Coronary artery (tissue), 2 donors: ENCODE results near the gene EPOP.
A peak's percentile ranks its signal among the peaks of the same experiment; 100 is the strongest.

Experiments
- DNase-seq: peaks from one replicate; pipeline ENCODE4 v3.0.0-alpha.2; 2017; ENCODE audit warnings: low spot score
- H3K27ac ChIP-seq, 2 donors: fragments of 200-600 bp; sonication (generic); one replicate each; pipeline ENCODE4 v1.5.1; 2016 to 2019
- H3K4me3 ChIP-seq: fragments of 200-600 bp; sonication (generic); 2 replicates; pipeline ENCODE4 v1.5.1; 2016; ENCODE audit warnings: mild to moderate bottlenecking, moderate library complexity
- CTCF ChIP-seq: fragments of 200-600 bp; sonication (generic); IDR thresholded peaks from one replicate; pipeline ENCODE4 v1.5.1; 2019; ENCODE audit warnings: antibody characterized with exemption

Gene EPOP

GRCh38 chr17:38681096-38681495 lies 6.3 kb upstream of the EPOP start:
- H3K4me3 ChIP-seq, result no peak overlapping the region
- no peak for DNase-seq
- no peak for TF ChIP-seq CTCF
- H3K27ac ChIP-seq, result no peak overlapping the region

- no peak overlapping the region for H3K27ac ChIP-seq
- no peak for TF ChIP-seq CTCF
- no peak overlapping the region for H3K4me3 ChIP-seq
- no peak for DNase-seq
Observed at GRCh38 chr17:38677819-38678218, 3.1 kb upstream of the EPOP start.

- DNase-seq, result no peak
- TF ChIP-seq CTCF, result peak; percentile 83
- no peak overlapping the region for H3K27ac ChIP-seq
- no peak overlapping the region for H3K4me3 ChIP-seq
Observed at GRCh38 chr17:38676706-38677504, 2.1 kb upstream of the EPOP start.

- Histone ChIP-seq H3K27ac (no peak overlapping the region), H3K4me3 (peak overlapping the region; percentile 74)
- DNase-seq, result no peak
- no peak for TF ChIP-seq CTCF
Observed at GRCh38 chr17:38674014-38674748, 576 bp downstream of the EPOP start.

GRCh38 chr17:38673707-38674013 lies 1.1 kb downstream of the EPOP start:
- H3K27ac ChIP-seq, result no peak overlapping the region
- TF ChIP-seq CTCF, result no peak

GRCh38 chr17:38672788-38673706 lies 1.7 kb downstream of the EPOP start:
- no peak for TF ChIP-seq CTCF
- no peak for DNase-seq
- Histone ChIP-seq H3K27ac (no peak overlapping the region), H3K4me3 (peak overlapping the region; percentile 74)

More at GRCh38 chr17:38673707-38674013, 1.1 kb downstream of the EPOP start:
- no peak for DNase-seq
- H3K4me3 ChIP-seq, result peak overlapping the region; percentile 74
